ACC112 (cell line): Measurements from ENCODE around the gene IKZF4.
"Not testable (repeated sequence)": the region's sequence is repeated elsewhere in the genome, so short reads cannot be mapped to it uniquely, and the experiment has no call there.

Experiments
- H2AFZ ChIP-seq: fragments of 200-600 bp; sonication (generic); one replicate; pipeline ENCODE4 v1.6.0; 2017; ENCODE audit warnings: antibody characterized with exemption, low read length; ENCODE audit not compliant: unreplicated experiment
- H3K27ac ChIP-seq: fragments of 200-600 bp; sonication (generic); 2 replicates; pipeline ENCODE4 v1.5.1; 2014; ENCODE audit warnings: low read depth, mild to moderate bottlenecking, antibody characterized with exemption, low read length, moderate library complexity
- H3K27me3 ChIP-seq: fragments of 200-600 bp; sonication (generic); 2 replicates; pipeline ENCODE4 v1.6.1; 2014; ENCODE audit warnings: mild to moderate bottlenecking, antibody characterized with exemption, low read length, moderate library complexity, mixed read lengths; ENCODE audit not compliant: insufficient read depth
- H3K36me3 ChIP-seq: fragments of 200-600 bp; sonication (generic); 2 replicates; pipeline ENCODE4 v1.6.1; 2016; ENCODE audit warnings: mild to moderate bottlenecking, antibody characterized with exemption, low read length, moderate library complexity, mixed read lengths; ENCODE audit not compliant: insufficient read depth
- H3K4me1 ChIP-seq: fragments of 200-600 bp; sonication (generic); one replicate; pipeline ENCODE4 v1.6.1; 2016; ENCODE audit warnings: low read length, mixed read lengths; ENCODE audit not compliant: insufficient read depth, unreplicated experiment, control insufficient read depth
- H3K4me3 ChIP-seq: fragments of 200-600 bp; sonication (generic); 2 replicates; pipeline ENCODE4 v1.5.1; 2014; ENCODE audit warnings: mild to moderate bottlenecking, low read depth, low read length
- H3K79me2 ChIP-seq: fragments of 200-600 bp; sonication (generic); one replicate; pipeline ENCODE4 v1.6.0; 2016; ENCODE audit warnings: low read length; ENCODE audit not compliant: control insufficient read depth, unreplicated experiment, insufficient read depth

Gene IKZF4

DNA sequence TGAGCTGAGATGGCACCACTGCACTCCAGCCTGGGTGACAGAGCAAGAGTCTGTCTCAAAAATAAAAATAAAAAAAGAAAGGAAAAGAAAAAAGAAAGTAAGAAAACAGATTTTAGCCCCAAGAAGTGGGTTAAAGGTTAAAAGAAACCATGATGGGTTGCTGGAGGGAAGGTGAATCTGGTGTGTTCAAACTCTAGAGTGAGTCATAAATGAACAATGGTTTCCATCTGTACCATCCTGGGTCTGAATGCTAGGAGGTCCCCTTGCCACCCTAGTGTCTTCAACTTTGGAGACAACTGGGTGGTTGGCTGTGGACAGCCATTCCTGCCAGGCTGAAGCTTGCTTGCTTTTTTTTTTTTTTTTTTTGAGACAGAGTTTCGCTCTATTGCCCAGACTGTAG, 19.3 kb downstream of the IKZF4 start:
- Histone ChIP-seq H3K27me3 (no peaks in the 10 kb centered on the region), H3K27ac (no peak overlapping the region), H3K79me2 (peaks cover 23% of the 10 kb centered on the region), H3K4me3 (no peak overlapping the region), H3K4me1 (peaks cover 13% of the 10 kb centered on the region), H2AFZ (no peak overlapping the region), H3K36me3 (peaks cover 22% of the 10 kb centered on the region)

DNA sequence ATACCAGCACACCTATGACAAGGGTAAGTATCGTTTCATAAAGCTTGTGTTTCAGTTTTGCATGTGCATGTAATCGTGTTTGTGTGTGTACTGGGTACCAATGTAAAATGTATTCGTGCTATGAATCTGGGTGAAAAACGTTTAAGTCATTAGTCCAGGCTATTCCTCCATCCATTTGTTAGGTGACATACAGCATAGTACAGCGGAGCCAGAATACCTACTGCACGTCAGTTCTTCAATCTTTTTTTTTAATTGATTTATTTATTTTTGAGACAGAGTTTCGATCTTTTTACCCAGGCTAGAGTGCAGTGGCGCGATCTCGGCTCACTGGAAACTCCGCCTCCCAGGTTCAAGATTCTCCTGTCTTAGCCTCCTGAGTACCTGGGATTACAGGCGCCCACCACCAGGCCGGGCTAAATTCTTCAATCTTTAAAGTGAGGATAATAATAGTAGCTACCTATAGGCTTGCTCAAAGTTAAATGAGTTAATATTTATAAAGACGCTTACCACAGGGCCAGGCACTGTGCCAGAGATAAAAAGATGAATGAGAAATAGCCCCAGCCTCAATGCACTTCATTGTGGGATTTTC, 20.2 kb downstream of the IKZF4 start:
- Histone ChIP-seq H3K27me3 (no peaks in the 10 kb centered on the region), H3K79me2 (peaks cover 23% of the 10 kb centered on the region), H3K36me3 (peaks cover 22% of the 10 kb centered on the region), H3K4me3 (peak overlapping the region; percentile 93), H3K4me1 (peaks cover 14% of the 10 kb centered on the region), H2AFZ (peak overlapping the region; percentile 98), H3K27ac (peak overlapping the region; percentile 69)

DNA sequence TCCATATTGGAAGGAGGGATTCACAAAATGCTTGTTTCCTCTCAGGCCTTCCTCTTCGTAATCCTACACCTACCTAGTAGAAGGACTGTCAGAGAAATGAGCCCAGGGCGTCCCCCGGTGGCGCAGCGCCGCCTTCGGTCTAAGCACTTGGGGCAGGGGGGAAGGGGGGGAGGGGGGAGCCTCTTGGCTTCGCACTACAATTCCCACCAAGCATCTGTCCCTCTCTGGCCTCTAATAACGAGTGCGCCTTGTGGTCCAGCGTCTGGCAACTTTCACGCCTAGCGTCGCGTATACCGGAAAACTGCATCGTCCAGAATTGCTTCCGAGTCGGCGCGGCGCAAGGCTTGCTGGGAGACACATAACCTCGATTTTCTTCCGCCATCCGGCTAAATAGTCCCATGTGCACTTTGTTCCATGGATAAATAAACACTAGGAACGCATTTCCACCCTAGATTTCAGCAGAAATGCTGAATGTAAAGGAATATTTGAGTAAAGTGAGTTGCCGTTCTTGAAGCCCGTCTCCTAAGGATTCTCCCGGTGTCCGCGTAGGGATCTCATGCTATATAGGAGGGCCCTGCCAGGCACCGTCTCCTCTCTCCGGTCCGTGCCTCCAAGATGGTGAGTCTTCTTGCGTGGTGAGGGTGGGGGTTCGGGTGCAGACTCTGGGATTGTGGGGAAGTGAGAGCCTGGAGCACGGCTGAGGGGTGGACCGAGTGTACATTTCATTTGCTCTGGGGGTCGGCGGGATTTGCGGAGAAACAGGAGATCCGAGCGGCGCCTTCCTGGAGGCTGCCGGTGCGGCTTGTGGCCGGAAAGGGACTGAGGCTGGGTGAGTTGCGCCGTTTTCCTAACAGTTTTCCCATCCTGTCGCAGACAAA, 20.9 kb downstream of the IKZF4 start, which contains the start of gene RPS26:
TSS of gene RPS26 (plus strand) at position 367 of the 878 bp plus-strand sequence. CDS start at position 616, 249 bp downstream.
- H3K27me3 ChIP-seq: no peaks in the 10 kb centered on the region
- H3K27ac ChIP-seq: peak within 1 kb of the TSS; percentile 94
- H3K36me3 ChIP-seq: peaks cover 22% of the 10 kb centered on the region
- peak within 1 kb of the TSS; percentile 100 for H2AFZ ChIP-seq
- H3K4me1 ChIP-seq: peaks cover 22% of the 10 kb centered on the region
- peaks cover 23% of the 10 kb centered on the region for H3K79me2 ChIP-seq
- H3K4me3 ChIP-seq: peak within 1 kb of the TSS; percentile 93

GRCh38 chr12:56042430-56042813, 21.6 kb downstream of the IKZF4 start:
- Histone ChIP-seq H3K79me2 (peaks cover 23% of the 10 kb centered on the region), H3K27ac (peak overlapping the region; percentile 94; the same call in 1 of the 2 replicates), H3K36me3 (peaks cover 22% of the 10 kb centered on the region), H3K4me3 (peak overlapping the region; percentile 93), H3K4me1 (peaks cover 23% of the 10 kb centered on the region)
- H2AFZ ChIP-seq, H3K27me3 ChIP-seq: not testable (repeated sequence)

- no peak overlapping the region for H2AFZ ChIP-seq
- no peaks in the 10 kb centered on the region for H3K27me3 ChIP-seq
- H3K4me1 ChIP-seq: peaks cover 23% of the 10 kb centered on the region
- H3K36me3 ChIP-seq: peaks cover 22% of the 10 kb centered on the region
- H3K79me2 ChIP-seq: peaks cover 23% of the 10 kb centered on the region
- H3K27ac ChIP-seq: peak overlapping the region; percentile 94; the same call in 1 of the 2 replicates
- H3K4me3 ChIP-seq: peak overlapping the region; percentile 93
These were observed 22.0 kb downstream of the IKZF4 start for GRCh38 chr12:56042843-56043242.

GRCh38 chr12:56046027-56046780, 25.4 kb downstream of the IKZF4 start:
- Histone ChIP-seq H3K4me3 (no peak overlapping the region), H3K79me2 (peaks cover 23% of the 10 kb centered on the region), H2AFZ (no peak overlapping the region), H3K36me3 (peaks cover 22% of the 10 kb centered on the region), H3K4me1 (peaks cover 18% of the 10 kb centered on the region), H3K27ac (peak overlapping the region; percentile 42; the same call in 1 of the 2 replicates), H3K27me3 (no peaks in the 10 kb centered on the region)

GRCh38 chr12:56053407-56053893, 32.6 kb downstream of the IKZF4 start:
- Histone ChIP-seq H3K4me3 (no peak overlapping the region), H3K36me3 (no peaks in the 10 kb centered on the region), H2AFZ (no peak overlapping the region), H3K4me1 (peaks cover 5% of the 10 kb centered on the region), H3K27me3 (no peaks in the 10 kb centered on the region), H3K79me2 (no peaks in the 10 kb centered on the region), H3K27ac (no peak overlapping the region)

DNA sequence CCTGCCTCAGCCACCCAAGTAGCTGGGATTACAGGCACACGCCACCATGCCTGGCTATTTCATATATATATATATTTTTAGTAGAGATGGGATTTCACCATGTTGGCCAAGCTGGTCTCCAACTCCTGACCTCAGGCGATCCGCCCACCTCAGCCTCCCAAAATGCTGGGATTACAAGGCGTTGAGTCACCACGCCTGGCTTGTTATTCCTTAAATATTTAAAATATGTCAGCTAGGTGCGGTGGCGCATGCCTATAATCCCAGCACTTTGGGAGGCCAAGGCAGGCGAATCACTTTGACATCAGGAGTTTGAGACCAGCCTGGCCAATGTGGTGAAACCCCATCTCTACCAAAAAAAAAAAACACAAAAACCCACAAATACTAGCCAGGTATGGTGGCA, 39.1 kb downstream of the IKZF4 start:
- H3K27ac ChIP-seq, H3K79me2 ChIP-seq, H3K36me3 ChIP-seq, H3K4me3 ChIP-seq, H3K4me1 ChIP-seq, H2AFZ ChIP-seq, H3K27me3 ChIP-seq: not testable (repeated sequence)

DNA sequence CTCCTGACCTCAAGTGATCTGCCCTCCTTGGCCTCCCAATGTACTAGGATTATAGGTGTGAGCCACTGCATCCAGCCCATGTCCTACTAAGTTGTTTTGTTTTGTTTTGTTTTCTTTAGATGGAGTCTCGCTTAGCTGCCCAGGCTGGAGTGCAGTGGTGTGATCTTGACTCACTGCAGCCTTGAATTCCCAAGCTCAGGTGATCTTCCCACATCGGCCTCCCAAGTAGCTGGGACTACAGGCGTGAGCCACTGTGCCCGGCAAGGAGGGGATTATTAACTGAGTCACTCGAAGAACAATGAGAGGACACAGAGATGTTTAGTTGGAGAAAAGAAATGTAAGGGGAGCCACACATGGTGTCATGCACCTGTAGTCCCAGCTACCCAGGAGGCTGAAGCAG, 41.1 kb downstream of the IKZF4 start:
- no peak overlapping the region for H3K4me3 ChIP-seq

DNA sequence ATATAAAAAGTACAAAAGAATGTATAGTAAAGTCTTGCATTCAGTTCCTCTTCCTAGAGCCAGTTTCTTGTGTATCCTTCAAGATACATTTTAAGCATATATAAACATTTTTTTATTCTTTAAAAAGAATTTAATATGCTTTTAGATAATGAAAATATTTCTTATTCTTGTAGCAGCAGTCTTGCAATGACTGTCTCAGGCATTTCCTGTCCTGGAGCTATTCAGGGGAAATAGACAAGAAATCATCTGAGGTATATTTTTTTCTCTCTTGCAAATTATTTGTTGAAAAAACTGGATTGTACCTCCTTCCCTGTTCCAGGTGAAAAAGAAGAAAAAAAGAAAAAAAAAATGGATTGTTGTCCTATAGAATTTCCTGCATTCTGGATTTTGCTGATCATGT, 42.2 kb downstream of the IKZF4 start:
- no peaks in the 10 kb centered on the region for H3K27me3 ChIP-seq
- no peak overlapping the region for H3K27ac ChIP-seq
- no peaks in the 10 kb centered on the region for H3K36me3 ChIP-seq
- H3K79me2 ChIP-seq: no peaks in the 10 kb centered on the region
- no peak overlapping the region for H3K4me3 ChIP-seq
- peaks cover 8% of the 10 kb centered on the region for H3K4me1 ChIP-seq
- no peak overlapping the region for H2AFZ ChIP-seq

More for the DNA sequence above, 41.1 kb downstream of the IKZF4 start:
- Histone ChIP-seq H3K4me1 (peaks cover 8% of the 10 kb centered on the region), H2AFZ (no peak overlapping the region), H3K27ac (no peak overlapping the region), H3K79me2 (no peaks in the 10 kb centered on the region), H3K27me3 (no peaks in the 10 kb centered on the region), H3K36me3 (no peaks in the 10 kb centered on the region)
